ENCODE data around the gene HSFX3. TPM values are rescaled to one million over a fixed set of nuclear protein-coding genes. Genes with fewer than 3 reads are reported as not detected.
"Not testable (repeated sequence)": the region's sequence is repeated elsewhere in the genome, so short reads cannot be mapped to it uniquely, and the experiment has no call there.

Gene HSFX3
- total RNA-seq, 1 donor from 2014 or later: not detected

DNA sequence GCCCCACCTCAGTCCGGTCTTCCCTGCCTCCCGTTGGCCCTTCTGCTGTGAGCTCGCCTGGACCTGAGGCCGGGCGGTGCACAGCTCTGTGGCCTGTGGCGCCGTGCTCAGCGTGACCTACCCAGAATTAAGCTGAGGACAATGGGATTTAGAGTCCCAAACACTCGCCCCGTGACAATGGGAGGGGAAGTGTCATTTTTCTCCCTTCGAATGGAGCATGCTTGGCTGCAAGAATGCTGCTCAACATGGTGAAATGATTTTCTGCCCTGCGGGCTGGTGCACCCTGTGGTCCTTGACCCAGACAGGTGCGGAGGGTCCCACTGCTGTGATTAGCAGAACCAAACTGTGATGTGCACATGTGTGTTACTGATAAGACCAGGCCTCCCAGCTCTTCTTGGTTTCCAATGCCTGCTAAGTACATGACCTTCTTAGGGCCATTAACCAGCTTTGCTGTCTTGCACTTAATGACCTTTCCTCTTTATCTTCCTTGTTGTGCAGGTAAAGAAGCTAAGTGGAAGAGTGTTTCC is 8.1 kb downstream of the HSFX3 start:
- DNase-seq (ENCODE audit: low spot score): peak; percentile 77
- H3K27me3 Mint-ChIP-seq (ENCODE audit: low read depth): no peaks in the 10 kb centered on the region
- TF ChIP-seq, protein P1, sequence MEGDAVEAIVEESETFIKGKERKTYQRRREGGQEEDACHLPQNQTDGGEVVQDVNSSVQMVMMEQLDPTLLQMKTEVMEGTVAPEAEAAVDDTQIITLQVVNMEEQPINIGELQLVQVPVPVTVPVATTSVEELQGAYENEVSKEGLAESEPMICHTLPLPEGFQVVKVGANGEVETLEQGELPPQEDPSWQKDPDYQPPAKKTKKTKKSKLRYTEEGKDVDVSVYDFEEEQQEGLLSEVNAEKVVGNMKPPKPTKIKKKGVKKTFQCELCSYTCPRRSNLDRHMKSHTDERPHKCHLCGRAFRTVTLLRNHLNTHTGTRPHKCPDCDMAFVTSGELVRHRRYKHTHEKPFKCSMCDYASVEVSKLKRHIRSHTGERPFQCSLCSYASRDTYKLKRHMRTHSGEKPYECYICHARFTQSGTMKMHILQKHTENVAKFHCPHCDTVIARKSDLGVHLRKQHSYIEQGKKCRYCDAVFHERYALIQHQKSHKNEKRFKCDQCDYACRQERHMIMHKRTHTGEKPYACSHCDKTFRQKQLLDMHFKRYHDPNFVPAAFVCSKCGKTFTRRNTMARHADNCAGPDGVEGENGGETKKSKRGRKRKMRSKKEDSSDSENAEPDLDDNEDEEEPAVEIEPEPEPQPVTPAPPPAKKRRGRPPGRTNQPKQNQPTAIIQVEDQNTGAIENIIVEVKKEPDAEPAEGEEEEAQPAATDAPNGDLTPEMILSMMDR (IDR thresholded peaks at IDR 0.05): no peak

DNA sequence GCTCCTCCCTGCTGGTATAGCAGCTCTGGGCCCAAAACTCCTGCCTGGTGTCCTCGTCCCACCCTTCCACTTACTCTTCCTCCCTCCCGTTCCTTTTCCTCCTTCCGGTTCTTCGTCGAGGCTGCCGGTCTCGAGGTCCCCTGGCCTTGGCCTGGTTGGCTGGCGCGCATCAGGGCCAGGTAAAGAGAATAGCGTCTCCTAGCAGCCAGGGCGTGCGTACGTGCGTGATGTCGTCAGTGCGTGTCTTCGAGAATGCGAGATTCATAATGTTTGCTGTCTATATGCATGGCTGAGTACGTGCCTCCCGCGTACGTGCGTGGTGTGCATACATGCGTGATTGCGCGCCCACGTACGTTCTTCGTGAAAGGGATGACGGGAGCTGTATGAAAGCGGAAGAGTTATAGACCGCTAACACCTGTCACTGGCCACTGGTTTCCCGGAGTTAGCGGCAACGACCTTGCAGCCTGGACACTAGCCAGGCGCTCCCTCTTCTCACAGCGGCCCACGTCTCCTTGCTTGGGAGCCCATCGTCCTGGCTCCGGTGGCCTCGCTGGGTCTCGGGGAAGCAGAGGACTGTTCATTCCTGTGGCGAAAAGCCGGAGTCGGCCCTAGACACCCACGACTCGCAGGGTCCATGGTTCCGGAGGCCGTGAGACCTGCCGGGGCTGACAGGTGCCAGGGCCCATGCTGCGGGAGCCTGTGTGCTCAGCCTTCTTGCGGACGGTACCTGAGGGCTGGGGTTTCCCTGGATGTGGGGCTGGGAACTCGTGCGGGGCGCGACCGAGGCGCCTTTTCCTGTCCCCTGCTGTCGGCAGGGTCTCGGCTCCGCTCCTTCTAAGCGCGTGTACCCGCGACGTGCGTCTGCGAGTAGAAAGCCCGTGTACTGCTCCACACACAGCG is 8.9 kb downstream of the HSFX3 start, which contains the start of gene EOLA1:
Gene EOLA1 (plus strand): TSS at position 392 of the 900 bp plus-strand sequence. CDS start 4,619 bp downstream, outside the sequence.
- TF ChIP-seq, protein P1 (IDR thresholded peaks at IDR 0.05): no peak
- H3K27ac Mint-ChIP-seq (ENCODE audit: unreplicated experiment): peak within 1 kb of the TSS; percentile 99
- H3K27me3 Mint-ChIP-seq (ENCODE audit: low read depth): no peaks in the 10 kb centered on the region
- peaks cover 2% of the 10 kb centered on the region for H3K36me3 Mint-ChIP-seq (ENCODE audit: low read depth)
- DNase-seq (ENCODE audit: low spot score): peak; percentile 95
- H3K9me3 Mint-ChIP-seq (ENCODE audit: low read depth): no peaks in the 10 kb centered on the region
- peaks cover 4% of the 10 kb centered on the region for H3K4me1 Mint-ChIP-seq (ENCODE audit: low read depth)
- peak within 1 kb of the TSS; percentile 87 for H3K4me3 Mint-ChIP-seq (ENCODE audit: unreplicated experiment)

More for the DNA sequence above, 8.1 kb downstream of the HSFX3 start:
- peaks cover 4% of the 10 kb centered on the region for H3K4me1 Mint-ChIP-seq (ENCODE audit: low read depth)
- peak overlapping the region; percentile 99 for H3K27ac Mint-ChIP-seq (ENCODE audit: unreplicated experiment)
- peak overlapping the region; percentile 79 for H3K4me3 Mint-ChIP-seq (ENCODE audit: unreplicated experiment)
- no peaks in the 10 kb centered on the region for H3K9me3 Mint-ChIP-seq (ENCODE audit: low read depth)
- peaks cover 2% of the 10 kb centered on the region for H3K36me3 Mint-ChIP-seq (ENCODE audit: low read depth)

DNA sequence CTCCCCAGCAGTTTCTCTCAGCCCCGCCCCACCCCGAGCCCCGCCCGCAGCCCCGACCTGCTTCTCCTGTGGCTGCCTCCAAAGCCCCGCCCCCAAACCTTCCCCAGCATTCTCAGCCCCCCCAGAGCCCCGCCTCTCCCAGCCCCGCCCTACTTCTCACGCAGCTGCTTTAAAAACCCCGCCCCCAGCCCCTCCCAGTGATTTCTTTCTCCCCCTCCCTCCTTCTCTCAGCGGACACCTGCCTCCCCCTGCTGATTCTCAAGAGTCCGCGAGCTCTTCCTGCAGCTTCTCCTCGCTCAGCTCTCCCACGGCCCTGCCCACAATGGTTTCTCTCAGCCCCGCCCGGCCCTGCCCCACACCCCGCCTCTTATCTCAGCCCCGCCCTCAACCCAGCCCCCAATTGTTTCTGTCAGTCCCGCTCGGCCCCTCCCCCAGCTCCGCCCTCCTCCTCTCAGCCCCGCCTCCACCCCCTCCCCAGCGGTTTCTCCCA is 9.5 kb downstream of the HSFX3 start:
- Mint-ChIP-seq H3K4me1 (ENCODE audit: low read depth) (peaks cover 4% of the 10 kb centered on the region), H3K27ac (ENCODE audit: unreplicated experiment) (peak overlapping the region; percentile 99), H3K4me3 (ENCODE audit: unreplicated experiment) (peak overlapping the region; percentile 79)

DNA sequence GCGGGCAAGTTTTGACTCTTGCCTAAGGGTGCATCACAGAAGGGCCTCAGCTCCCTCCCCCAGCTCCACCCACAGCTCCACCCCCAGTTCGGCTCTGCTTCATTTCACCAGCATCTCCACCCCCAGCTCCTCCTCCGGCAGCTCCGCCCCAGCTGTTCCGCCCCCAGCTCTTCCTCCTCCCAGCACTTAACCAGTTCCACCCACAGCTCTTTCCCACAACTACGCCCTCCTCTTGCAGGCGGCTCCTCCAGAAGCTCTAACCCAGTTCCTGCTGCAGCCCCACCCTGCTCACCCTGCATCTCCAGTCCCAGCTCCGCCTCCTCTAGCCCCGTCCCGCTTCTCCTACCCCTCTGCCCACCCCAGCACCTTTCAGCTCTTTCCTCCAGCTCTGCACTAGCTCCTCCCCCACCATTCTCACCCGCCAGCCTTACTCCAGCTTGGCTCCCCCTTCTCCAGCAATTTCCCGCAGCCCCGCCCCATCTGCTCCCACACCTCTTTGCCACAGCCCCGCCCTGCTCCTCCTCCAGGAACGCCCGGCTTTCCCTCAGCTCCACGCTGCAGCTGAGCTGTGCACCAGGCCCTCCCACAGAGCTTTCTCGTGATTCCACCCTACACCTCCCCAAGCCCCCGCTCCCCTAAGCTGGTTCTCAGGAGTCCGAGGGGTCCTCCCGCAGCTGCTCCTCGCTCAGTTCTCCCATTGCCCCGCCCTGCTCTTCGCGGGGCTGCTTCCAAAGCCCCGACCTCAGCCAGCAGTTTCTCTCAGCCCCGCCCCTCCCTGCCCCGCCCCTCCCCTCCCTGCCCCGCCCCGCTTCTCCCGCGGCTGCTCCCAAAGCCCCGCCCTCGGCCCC is 10.2 kb downstream of the HSFX3 start:
- H3K27ac Mint-ChIP-seq (ENCODE audit: unreplicated experiment): peak overlapping the region; percentile 92
- TF ChIP-seq, protein P1 (IDR thresholded peaks at IDR 0.05): no peak
- peaks cover 4% of the 10 kb centered on the region for H3K4me1 Mint-ChIP-seq (ENCODE audit: low read depth)
- H3K4me3 Mint-ChIP-seq (ENCODE audit: unreplicated experiment): peak overlapping the region; percentile 87
- no peaks in the 10 kb centered on the region for H3K9me3 Mint-ChIP-seq (ENCODE audit: low read depth)
- H3K36me3 Mint-ChIP-seq (ENCODE audit: low read depth): no peaks in the 10 kb centered on the region
- peak; percentile 97 for DNase-seq (ENCODE audit: low spot score)
- H3K27me3 Mint-ChIP-seq (ENCODE audit: low read depth): no peaks in the 10 kb centered on the region

More for the DNA sequence above, 9.5 kb downstream of the HSFX3 start:
- Mint-ChIP-seq H3K36me3 (ENCODE audit: low read depth) (peaks cover 2% of the 10 kb centered on the region), H3K9me3 (ENCODE audit: low read depth) (no peaks in the 10 kb centered on the region), H3K27me3 (ENCODE audit: low read depth) (no peaks in the 10 kb centered on the region)
- DNase-seq (ENCODE audit: low spot score): peak; percentile 94
- TF ChIP-seq, protein P1 (IDR thresholded peaks at IDR 0.05): no peak

DNA sequence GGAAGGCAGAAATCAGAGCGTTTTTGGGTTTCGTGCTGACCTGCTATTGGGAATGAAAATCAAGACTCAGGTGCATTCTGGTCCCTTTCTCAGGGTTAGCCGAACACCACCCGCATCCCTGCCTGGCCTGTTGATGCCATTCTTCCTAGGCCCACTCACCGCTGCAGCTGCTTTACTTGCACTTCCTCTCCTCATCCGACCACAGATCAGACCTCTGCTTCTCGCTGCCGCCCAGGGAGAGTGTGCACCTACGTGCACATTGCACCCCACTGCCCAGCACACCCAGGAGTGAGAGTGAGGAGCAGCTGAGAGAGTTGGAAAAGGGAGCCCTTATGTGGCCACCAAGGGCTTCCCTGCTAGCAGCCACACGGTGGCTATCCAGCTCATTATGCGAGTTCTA is 12.2 kb downstream of the HSFX3 start:
- H3K36me3 Mint-ChIP-seq (ENCODE audit: low read depth); H3K4me3 Mint-ChIP-seq (ENCODE audit: unreplicated experiment); H3K27ac Mint-ChIP-seq (ENCODE audit: unreplicated experiment); H3K4me1 Mint-ChIP-seq (ENCODE audit: low read depth); H3K9me3 Mint-ChIP-seq (ENCODE audit: low read depth); H3K27me3 Mint-ChIP-seq (ENCODE audit: low read depth): not testable (repeated sequence)
- peak; percentile 28 for DNase-seq (ENCODE audit: low spot score)

DNA sequence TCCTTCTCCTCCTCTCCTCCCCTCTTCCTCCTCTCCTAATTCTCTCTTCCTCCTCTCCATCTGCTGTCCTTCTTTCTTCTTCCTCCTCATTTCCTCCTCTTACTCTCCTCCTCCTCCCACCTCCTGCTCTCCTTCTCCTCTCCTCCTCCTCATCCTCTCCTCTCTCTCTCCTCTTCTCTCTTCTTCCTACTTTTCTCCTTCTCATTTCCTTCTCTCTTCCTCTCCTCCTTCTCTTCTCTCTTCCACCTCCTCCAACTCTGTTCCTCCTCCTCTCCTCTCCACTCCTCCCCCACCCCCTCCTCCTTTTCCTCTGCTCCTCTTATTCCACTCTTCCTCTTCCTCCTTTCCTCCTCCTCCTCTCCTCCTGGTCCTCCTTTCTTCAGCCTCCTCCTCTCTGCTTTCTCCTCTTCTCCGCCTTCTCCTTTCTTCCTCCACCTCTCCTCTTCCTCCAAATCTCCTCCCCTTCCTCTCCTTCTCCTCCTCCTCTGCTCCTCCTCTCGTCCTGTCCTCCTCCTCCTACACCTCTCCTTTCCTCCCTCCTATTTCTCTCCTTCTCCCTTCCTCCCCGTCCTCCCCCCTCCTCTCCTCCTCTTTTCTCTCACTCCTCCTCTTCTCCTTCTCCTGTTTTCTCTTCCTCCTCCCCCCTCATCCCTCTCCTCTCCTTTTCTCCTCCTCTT is 14.7 kb downstream of the HSFX3 start:
- H3K4me1 Mint-ChIP-seq (ENCODE audit: low read depth); H3K4me3 Mint-ChIP-seq (ENCODE audit: unreplicated experiment); H3K36me3 Mint-ChIP-seq (ENCODE audit: low read depth); H3K27me3 Mint-ChIP-seq (ENCODE audit: low read depth); H3K9me3 Mint-ChIP-seq (ENCODE audit: low read depth); DNase-seq (ENCODE audit: low spot score); H3K27ac Mint-ChIP-seq (ENCODE audit: unreplicated experiment): not testable (repeated sequence)

DNA sequence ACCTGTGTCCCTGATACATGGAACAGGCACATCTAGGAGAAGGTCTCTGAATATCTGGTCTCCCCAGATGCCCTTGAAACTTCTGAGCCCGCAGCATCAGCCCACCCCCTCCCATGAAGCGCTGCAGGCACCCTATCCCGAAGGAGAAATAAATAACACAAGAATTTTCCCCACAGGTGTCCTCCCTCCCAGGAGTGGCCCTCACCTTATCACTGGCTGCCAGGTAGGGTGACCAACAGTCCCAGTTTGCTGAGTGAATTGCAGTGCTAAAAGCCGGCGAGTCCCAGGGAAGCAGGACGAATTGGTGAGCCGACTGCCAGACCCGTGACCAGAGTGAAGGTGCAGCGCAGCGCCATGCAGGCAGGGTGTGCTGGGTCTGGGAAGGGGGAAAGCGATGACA is 15.7 kb downstream of the HSFX3 start:
- H3K4me3 Mint-ChIP-seq (ENCODE audit: unreplicated experiment); H3K27me3 Mint-ChIP-seq (ENCODE audit: low read depth); H3K27ac Mint-ChIP-seq (ENCODE audit: unreplicated experiment); H3K4me1 Mint-ChIP-seq (ENCODE audit: low read depth); DNase-seq (ENCODE audit: low spot score); H3K9me3 Mint-ChIP-seq (ENCODE audit: low read depth); H3K36me3 Mint-ChIP-seq (ENCODE audit: low read depth): not testable (repeated sequence)

DNA sequence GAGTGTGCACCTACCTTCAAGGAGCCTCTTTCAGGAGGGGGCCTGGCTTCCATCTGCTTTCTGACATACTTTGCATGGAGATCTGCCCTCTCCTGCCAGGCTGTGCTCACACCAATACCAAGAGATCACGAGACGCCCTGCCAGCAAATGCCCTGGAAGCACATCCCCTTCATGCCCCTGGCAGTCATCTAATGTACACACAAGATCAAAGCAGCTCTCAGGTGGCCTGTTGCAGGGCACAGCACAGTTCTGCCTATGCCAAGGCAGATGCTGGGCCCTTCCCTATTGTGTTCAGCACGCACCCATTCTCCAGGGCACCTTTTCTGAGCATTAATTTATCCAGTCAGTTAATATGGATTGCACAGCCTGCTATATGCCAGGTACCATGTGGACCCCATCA is 16.9 kb downstream of the HSFX3 start:
- not testable (repeated sequence) for H3K27me3 Mint-ChIP-seq (ENCODE audit: low read depth); H3K4me3 Mint-ChIP-seq (ENCODE audit: unreplicated experiment); H3K4me1 Mint-ChIP-seq (ENCODE audit: low read depth); DNase-seq (ENCODE audit: low spot score); H3K36me3 Mint-ChIP-seq (ENCODE audit: low read depth); H3K9me3 Mint-ChIP-seq (ENCODE audit: low read depth); H3K27ac Mint-ChIP-seq (ENCODE audit: unreplicated experiment)

Data from chondrocyte (in vitro differentiated cells).